ENCODE results near the gene PLXNA4.

PLXNA4 gene

DNA sequence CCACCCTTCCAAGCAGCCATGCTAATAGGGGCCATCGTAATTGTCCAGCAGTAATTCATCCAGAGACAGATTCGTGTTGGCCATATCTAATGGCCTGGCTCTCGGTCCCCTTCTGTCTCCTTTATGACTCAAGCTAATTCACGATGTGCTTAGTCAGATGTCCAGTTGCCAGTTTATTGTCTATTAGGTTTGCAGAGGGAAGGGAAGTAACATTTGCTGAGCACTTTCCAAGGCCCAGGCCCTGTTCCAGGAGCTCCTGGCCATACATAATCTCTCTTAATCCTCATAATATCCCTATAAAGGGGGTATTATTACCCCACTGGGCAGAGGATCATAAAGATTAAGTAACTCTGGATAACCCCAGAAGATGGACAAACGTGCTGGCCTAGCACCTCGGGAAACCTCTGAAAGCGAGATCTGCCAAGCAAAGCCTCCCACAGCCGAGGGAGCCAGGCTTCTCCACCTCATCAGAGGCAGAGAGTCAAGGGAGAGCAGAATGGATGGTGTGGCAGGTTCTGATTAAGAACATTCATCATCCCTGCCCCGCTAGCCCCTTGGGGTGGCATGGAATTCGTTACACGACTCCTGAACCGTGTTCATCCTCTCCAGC is 153.7 kb downstream of the PLXNA4 start:
- TF ChIP-seq, protein P1, sequence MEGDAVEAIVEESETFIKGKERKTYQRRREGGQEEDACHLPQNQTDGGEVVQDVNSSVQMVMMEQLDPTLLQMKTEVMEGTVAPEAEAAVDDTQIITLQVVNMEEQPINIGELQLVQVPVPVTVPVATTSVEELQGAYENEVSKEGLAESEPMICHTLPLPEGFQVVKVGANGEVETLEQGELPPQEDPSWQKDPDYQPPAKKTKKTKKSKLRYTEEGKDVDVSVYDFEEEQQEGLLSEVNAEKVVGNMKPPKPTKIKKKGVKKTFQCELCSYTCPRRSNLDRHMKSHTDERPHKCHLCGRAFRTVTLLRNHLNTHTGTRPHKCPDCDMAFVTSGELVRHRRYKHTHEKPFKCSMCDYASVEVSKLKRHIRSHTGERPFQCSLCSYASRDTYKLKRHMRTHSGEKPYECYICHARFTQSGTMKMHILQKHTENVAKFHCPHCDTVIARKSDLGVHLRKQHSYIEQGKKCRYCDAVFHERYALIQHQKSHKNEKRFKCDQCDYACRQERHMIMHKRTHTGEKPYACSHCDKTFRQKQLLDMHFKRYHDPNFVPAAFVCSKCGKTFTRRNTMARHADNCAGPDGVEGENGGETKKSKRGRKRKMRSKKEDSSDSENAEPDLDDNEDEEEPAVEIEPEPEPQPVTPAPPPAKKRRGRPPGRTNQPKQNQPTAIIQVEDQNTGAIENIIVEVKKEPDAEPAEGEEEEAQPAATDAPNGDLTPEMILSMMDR (conservative IDR thresholded peaks at IDR 0.05; ENCODE audit: low read depth), result no peak
- no peak for DNase-seq (ENCODE audit: low spot score)
- ChIA-PET CTCF (no interaction called here), POLR2A (ENCODE audit: low non-redundant PET) (no interaction called here)
- H3K27ac ChIP-seq, result no peak overlapping the region

DNA sequence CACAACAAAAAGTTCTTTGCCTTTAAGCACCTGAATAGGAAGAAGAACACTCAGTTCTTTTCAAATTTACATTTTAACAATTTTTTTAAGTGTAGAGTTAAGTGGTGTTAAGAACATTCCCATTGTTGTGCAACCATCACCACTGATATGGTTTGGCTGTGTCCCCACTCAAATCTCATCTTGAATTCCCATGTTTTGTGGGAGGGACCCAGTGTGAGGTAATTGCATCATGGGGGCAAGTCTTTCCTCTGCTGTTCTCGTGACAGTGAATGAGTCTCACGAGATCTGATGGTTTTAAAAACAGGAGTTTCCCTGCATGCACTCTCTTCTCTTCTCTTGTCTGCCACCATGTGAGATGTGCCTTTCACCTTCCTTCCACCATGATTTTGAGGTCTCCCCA is 155.7 kb downstream of the PLXNA4 start:
- TF ChIP-seq, protein P1 (conservative IDR thresholded peaks at IDR 0.05; ENCODE audit: low read depth), result no peak
- ChIA-PET POLR2A (ENCODE audit: low non-redundant PET) (no interaction called here), CTCF (no interaction called here)
- no peak overlapping the region for H3K27ac ChIP-seq
- DNase-seq (ENCODE audit: low spot score), result no peak

DNA sequence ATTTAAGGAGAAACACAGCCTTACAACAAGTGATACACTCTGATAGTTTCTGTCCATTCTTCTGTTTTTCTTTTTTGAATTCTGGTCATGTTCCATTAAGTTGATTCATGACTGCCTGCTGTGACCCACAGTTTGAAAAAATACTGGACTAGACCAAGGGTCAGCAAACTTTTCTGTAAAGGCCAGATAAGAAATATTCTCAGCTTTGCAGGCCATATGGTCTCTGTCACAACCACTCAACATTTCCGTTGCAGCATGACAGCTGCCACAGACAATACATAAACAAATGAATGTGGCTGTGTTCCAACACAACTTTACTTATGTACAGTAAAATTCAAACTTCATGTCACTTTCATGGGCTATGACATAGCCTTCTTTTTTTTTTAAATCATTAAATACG is 156.7 kb downstream of the PLXNA4 start:
- POLR2A ChIA-PET (ENCODE audit: low non-redundant PET), result no interaction called here
- no peak overlapping the region for H3K27ac ChIP-seq
- DNase-seq (ENCODE audit: low spot score), result no peak
- TF ChIP-seq, protein P1 (conservative IDR thresholded peaks at IDR 0.05; ENCODE audit: low read depth), result no peak
- CTCF ChIA-PET, result no interaction called here

DNA sequence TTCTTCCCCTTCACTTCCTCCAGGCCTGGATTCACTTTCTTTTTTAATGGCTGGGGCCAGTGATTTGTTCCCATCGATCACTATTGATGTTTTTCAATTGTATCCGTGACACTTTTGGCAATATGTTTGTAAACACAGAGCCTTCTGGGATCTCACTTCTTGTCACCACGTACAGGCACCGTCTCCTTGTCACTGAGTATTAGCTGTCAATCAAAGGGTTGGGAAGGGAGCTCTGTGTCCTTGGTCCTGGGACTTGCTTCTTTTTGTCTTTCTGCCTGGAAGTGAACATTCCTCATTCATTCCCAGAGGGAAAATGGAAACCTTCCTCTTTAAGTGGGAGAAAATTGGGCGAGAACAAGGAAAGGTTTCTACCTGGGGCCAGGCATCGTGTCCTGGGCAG is 157.4 kb downstream of the PLXNA4 start:
- CTCF ChIA-PET, result interaction anchor here (0.5 kb wide), 1 partner anchor 557 kb away, joined by 3 read pairs; no protein-coding TSS in a partner anchor
- POLR2A ChIA-PET (ENCODE audit: low non-redundant PET), result no interaction called here
- TF ChIP-seq, protein P1 (conservative IDR thresholded peaks at IDR 0.05; ENCODE audit: low read depth), result no peak
- DNase-seq (ENCODE audit: low spot score), result no peak
- H3K27ac ChIP-seq, result no peak overlapping the region

DNA sequence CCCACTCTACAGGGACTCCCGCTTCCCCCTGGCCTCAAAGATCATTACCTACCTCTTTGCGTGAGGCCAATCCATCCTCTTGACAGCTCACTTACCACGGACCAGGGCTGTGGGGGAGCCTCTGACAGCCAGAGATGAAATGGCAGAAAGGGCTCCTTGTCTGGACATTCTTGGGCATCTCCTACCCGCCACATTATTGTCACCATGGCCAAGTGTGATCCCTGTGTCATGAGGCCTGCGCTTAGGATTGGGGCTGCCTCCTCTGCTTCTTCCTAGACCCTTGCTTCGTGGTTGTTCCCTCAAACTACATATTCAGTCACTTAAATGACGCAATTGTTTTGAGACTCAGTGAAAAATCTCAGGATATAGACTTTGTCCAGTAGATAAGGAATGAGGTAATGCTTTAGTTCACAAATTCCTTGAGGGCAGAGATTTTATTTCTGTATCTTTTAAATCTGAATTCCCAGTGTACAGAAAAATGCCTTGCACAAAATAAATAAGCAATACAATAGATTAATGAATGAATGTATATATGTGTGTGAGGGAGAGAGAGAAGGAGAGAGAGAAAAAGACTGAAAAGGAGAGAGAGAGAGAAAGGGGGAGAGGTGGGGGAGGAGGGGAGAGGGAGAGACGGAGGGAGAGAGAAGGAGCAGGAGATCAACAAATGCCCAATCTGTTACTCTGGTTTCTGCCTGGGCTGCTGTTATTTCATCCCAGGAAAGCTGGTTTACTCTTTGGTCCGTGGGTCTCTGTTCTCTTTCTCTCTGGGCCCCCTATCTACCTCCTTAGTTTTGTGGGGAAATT is 159.0 kb downstream of the PLXNA4 start:
- CTCF ChIA-PET, result interaction anchor here (0.7 kb wide), 1 partner anchor 1965 kb away, joined by 5 read pairs; no protein-coding TSS in a partner anchor
- DNase-seq (ENCODE audit: low spot score), result no peak
- POLR2A ChIA-PET (ENCODE audit: low non-redundant PET), result no interaction called here
- TF ChIP-seq, protein P1 (conservative IDR thresholded peaks at IDR 0.05; ENCODE audit: low read depth), result no peak
- H3K27ac ChIP-seq, result no peak overlapping the region

DNA sequence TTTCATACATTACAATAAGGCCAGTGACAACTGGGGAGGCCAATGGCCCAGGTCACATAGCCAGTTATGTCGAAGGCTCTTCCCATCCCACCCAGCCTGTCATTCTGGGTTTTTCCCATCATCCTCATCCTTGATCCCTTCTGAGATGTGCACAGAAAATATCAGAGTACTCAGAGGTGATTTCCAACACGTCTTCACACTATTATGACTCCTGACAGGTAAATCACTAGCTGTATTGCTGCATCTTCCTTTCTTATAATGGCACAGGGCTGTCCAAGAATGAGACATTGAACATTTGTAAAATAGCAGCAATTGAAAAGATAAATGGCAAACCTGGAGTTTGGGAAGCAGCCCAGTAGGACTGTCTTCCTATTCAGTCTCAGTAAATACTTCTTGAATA is 159.9 kb downstream of the PLXNA4 start:
- ChIA-PET POLR2A (ENCODE audit: low non-redundant PET) (no interaction called here), CTCF (no interaction called here)
- DNase-seq (ENCODE audit: low spot score), result no peak
- H3K27ac ChIP-seq, result no peak overlapping the region
- TF ChIP-seq, protein P1 (conservative IDR thresholded peaks at IDR 0.05; ENCODE audit: low read depth), result no peak
